Measurements from ENCODE around the gene CMIP.

Gene CMIP

DNA sequence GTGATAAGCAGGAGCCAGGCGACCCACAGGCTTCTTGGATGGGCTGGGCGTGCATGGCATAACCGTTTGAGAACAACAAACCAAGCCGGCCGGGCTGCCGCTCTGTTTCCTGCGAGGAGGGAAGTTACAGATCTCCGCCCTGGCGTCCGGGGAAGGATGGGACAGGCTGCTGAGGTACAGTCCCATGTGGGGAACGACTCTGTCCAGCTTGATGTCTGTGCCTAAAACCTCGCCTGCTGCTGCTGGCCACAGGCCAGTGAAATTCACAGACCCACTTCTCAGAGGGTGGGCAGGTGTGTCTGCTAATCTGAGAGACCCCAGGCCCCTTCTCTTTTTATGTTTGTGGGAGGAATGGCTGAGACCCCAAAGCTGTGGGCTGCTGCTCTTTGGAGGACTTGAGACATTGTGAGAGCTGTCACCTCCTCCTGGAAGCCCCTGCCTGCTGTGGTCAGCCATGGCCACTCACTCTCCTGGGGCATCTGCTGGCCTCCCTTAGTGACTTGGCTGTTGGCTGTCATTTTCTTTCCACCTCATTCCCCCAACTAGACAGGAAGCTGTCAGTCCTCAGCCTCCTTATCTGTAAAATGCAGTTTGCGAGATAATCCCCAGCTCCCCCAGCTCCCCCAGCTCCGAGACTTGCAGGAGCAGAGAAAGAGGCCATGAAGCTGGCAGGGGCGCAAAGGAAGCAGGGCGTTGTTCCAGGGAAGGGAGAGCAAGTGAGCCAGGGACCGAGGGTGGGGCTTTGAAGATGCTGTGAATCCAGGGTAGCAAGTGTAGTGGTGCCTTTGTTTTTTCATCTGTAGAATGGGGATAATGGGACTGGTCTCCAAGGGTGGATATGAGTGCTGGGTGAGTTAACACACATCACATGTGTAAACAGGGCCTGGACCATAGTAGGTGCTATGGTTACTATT, 51.0 kb downstream of the CMIP start:
- peak; percentile 55 to 59 for DNase-seq

DNA sequence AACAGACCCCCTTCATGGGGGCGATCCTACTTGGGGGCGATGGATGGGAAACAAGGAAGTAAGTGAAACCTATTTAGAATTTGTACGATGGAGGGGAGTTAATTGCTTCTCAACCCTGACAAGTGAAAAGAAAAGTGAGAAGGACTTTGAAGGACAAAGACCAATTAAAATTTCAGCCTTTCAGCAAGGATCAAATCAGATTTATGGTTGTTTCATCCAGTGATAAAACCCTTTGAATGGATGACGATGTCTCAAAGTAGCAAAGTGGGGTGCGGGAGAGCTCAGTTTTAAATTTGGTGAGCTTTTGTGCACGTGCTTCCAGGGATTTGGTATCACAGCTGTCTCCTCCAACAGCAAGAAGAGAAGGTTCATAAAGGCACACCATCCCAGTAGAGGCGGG, 51.7 kb downstream of the CMIP start:
- no peak for DNase-seq

DNA sequence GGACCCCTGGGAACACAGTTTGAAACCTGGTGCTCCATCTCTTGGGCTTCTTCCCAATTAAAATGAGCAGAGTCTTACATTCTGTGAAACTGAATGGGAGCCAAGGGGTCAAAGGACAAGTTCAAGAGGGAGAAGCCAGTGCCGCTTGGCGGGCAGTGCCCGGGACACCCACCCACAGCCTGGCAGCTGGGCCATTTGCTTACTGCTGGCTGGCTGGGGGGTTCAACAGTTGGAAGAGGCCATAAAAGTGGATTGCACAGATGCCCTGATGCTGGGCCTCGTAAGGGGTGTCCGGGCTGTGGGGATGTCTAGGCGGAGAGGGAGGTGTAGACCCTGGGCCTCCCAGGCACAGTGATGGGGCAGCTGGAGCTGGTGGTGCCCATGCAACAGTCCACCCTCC, 52.1 kb downstream of the CMIP start:
- no peak for DNase-seq

DNA sequence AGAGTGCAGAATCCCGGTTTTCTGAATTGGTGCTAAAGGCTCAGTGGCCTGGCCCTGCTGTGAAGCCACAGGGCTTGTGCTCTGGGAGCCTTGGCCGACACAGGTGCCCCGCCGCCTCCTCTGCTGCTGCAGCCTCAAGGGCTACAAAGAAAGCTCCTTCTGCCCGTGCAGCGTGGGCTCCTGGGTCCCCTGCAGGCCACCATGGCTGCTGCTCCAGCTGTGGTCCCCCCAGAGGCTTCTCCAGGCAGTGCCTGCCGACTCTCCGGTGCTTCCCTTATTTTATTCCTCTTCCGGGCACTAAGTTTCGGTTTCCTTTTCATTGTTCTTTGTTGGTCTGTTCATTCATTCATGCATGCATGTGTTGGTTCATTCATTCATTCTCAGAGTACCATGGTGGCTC, 53.1 kb downstream of the CMIP start:
- DNase-seq, result peak; percentile 71 to 72

DNA sequence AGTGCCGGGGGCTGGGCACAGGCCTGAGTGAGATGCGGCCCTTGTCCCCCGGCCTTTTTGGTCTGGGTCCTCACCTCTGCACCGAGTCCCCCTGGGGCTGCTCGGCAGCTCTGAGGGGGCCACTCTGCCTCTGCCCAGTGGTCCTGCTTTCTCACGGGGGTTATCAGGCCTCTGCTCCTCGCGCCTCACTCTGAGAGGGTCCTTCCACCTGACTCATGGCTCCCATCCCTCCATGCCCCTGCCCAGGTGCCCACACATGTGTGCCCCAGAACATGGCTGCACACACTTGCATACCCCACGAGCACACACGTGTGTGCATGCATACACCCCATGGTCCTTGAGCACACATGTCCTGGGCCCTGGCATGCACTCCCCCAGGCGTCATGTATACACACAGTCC, 53.7 kb downstream of the CMIP start:
- no peak for DNase-seq

DNA sequence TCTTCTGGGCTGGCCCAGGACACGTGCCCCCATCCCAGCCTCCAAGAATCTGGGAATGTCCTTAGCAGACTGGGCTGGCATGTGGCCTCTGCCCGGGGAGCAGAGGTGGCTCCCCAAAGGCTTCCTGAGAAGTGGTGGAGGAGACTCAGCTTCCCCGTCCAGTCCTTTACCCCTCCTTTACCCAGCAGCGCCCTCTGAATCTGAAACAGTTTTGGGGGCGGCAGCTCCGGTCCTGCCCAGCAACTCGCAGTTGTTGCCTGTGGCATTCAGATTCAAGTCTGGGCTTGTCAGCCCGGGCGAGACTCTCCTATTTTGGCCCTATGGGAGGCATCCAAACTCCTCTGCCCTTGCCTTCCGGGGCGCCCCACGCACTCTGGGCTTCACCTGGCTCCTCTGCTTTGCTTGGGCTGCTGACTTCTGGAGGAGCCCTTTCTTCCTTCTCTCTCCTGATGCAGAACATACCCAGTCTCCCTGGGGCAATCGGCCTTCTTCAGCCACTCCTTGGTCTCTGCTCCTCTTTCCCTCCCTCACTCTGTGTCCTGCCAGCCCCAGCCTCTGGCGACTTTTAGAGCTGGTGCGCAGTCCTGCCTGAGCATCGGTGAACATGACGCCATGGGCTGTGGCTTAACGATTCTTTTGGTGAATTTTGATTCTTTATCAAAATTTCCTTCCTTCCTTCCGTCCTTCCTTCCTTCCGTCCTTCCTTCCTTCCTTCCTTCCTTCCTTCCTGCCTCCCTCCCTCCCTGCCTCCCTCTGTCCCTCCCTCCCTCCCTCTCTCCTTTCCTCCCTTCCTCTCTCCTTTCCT, 55.2 kb downstream of the CMIP start:
- DNase-seq, result no peak

DNA sequence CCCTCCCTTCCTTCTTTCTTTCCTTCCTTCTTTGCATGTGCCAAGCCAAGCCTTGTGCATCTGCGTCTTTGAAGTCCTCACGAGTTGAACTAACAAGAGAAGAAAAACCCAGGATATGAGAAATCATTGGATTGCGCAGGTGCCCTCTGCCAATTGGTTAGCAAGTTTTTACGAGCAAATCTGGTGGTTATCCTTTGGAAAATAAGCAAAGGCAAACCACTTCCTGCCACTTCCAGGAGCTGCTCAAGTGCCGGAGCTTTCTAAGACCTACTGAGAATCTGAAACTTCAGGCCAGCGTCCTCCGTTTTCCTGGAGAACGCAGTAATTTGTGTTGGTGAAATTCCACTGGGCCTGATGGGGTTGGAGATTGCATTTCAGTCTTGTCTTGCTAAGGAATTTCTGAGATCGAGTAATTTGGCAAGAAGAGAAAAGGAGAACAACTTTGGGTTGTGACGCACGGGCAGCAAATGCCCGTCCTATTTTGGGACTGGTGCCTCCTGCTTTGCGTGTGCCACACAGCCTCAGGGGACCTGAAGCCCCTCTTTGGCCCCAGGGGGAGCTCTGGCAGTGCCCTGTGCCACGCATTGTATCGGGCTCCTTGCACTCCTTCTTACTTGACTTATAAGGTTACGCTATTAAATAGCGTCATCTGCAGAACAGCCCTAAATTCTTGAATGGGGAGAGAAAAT, 56.4 kb downstream of the CMIP start:
- DNase-seq, result peak; percentile 69 to 75

DNA sequence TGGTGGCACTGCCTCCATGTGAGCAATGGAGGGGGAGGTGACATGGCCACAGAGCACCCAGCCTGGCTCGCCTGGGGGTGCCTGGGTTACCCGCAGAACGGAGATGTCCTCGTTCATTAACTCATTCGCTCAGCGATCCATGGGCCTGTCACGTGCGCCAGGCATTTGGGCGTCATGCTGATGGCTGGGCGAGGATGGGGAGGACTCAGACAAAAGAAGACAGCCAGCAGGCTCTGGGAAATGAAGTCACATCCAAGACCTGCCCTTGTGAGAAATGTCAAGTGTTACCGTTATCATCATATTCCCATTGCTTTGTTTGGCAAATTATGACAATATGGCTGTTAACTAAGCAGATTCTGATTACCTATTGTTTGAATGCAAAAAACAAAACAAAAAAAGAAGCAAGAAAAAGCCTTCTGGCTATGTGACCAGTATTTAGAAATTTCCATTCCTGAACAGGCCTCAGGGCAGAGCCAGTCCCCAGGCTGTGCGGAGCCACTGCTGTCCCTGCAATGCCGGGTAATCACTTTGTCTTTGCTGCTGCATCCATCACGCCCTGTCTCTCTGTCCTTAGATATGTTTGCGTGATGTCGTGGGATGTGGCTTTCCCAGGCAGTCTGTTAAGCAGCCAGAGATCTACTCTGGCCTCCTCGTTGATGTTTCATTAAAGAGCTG, 57.9 kb downstream of the CMIP start:
- DNase-seq, result no peak

DNA sequence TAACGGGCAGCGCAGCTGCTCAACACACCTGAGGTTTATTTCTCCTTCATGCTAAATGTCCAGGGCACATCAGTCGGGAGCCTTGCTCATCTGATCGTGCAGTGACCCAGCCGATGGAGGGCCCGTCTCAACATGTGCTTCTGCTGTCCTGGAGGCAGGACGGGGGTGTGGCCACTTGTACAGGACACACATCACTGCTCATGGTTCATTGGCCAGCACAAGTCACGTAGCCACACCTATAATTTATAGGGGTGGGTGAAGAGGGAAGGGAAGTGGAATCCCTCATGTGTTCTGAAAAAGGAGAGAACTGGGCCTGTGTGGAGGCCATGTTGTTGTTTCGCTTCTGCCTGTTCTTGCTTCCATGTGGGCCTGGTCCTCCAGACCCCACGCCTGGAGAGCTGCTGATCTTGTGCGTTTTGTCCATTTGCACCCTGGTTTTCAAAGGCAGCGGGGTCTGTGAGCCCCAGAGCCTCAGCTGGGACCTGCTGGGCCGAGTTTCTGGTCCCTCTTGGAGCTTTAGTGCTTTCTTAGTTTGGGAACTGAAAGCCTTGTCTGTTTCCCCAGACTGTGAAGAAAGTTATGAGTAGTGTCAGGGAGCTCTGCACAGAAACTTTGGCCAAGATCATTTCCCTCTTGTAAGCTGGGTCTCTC, 60.5 kb downstream of the CMIP start:
- DNase-seq, result peak; percentile 71 to 72

DNA sequence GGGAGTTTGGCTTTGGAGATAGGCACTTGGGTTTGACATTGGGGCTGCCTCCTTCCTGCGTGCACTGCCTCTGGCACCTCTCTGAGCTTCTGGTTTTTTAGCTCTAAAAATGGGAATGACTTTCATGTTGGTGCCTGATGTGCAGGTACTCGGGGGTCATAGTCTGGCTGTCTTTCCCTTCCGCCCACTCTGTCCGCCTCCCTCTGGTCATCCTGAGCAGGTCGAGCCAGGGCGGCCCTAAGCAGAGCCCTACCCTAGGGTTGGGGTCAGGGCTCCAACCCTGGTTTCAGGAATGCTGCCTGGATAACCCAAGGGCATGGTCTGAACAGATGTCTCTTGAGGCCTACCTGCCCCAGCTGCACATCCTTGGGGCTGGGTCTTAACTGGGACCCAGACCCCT, 64.8 kb downstream of the CMIP start:
- no peak for DNase-seq

DNA sequence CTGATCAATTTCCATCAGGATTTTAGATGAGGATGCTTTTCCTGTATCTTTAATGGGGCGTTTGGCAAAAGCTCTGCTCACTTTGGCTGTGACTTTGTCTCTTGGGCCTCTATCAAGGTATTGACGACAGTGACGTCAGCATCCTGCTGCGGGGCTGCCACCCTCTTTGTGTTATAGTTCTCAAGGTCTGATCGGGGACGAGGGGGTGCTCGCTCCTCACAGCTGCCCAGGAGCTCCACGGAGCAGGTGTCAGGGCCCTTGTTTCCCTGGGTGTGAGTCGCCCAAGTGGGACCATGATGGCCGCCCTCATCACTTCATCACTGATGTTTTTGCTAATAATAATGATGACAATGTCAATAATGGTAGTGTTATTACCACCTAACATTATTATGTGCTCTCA, 65.4 kb downstream of the CMIP start:
- DNase-seq, result no peak

DNA sequence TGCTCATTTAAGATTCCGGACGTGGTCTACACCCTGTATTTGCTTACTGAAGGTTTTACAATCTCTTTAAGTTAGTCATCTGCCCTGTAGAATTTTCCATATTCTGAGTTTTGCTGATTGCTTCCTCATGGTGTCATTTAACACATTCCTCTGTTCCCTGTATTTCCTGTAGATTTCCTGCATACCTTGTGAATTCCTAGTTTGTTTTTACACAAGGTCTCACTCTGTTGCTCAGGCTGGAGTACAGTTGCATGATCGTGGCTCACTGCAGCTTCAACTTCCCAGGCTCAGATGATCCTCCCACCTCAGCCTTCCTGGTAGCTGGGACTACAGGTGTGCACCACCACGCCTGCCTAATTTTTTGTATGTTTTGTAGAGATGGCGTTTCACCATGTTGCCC, 66.8 kb downstream of the CMIP start:
- no peak for DNase-seq

DNA sequence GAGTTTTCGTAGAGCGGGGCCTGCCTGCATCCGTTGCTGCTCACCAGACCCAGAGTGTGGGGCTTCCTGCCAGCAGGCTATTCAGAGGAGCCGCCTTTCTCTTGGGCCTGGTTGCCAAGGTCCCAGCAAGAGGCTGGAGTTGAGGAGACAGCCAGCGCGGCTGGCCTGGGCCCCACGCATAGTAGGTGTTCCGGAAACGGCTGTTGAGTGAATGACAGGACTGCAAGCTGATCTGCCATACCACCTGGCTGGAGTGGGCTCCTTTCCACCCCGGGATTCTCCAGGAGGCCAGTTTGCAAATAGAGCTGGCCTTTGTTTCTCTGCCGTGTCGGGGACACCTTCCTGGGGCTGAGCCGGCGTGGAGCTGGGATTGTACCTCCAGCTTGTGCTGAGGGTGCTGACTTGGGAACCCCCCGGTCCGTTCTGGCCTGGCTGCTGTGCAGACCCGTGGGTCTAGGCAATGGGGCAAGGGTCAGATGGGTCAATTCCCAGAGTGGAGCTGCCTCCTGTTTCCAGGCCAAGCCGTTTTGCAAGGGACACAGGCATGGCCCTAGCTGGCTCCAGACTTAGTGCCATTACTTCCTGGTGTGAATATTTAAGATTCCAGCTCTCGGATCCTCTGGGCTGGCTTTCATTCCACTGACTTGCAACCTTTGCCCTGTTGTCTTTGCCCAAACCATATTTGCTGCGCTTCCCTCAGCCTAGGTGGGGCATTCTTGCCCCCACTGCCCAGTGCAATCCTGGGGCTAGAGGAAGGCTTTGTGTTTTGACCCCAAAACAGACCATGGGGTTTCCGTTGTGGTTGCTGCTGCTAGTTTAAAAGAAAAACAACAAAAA, 68.8 kb downstream of the CMIP start:
- DNase-seq, result no peak

DNA sequence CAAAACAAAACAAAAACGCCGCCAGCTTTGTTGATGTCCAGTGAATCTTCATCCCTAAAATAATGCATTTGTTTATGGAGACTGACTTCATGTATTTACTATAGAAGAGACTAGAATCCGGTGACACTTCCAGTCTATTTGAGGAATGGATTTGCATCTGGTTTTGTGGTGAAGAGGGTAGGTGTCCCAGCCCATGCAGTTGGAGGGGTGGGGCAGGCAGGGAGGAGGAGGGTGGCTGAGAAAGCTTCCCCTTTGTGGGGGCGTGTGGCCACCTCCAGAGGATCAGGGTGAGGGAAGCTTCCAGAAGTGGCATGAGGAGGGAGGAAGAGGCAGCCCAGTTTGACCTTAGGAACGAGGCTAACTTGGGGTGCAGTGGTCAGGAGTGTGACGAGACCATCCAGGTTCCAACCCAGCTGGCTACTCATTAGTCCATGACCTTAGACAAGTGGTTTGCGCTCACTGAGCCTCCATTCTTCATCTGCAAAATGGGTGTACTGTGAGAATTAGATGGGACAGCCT, 69.5 kb downstream of the CMIP start:
- peak; percentile 74 to 90 for DNase-seq

DNA sequence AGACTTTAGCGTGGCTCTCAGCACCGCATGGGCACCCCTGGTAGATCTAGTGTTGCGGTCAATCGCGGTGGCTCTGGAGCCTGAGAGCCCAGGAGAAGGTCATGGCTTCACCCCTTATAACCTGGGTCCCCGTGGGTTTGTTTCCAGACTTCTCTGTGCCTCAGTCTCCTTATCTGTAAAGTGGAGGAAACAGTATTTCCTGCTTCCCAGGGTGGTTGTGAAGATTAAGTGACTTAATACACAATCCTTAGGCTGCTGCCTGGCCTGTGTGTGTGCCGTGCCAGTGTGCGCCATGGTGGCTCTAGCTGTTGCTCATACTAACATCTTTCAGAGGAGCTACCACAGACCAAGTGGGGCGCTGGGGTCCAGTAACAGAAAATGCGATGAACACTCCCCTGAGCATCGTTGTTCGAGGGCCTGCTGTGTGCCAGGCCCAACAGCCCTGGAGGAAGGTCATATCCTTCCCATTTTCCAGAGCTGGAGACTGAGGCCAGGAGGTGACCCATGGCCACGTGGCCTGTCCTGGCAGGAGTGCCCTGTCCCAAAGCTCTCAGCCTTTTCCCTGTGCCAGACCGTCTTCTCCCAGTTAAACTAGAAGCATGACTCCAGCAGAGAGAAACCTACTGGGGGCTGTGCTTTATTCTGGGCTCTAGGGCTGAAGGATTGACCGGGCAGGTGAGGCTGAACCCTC, 70.1 kb downstream of the CMIP start:
- no peak for DNase-seq

DNA sequence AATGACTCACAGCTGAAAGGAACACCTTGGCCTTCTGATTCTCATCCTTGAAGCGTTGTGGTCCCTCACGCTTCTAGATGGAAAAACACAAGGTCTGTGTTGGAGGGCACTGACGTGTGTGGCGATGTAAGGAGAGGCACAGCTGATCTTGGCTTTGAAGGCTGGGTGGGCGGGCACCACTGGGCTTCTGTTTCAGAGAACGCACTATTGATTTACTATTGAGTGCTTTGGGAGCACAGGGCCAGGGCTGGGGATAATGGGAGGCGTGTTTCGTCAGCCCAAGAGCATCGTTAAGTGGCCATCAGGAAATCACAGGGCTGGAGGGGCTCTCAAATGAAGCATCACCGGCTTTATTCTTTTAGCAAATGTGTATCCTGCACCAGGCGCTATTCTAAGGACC, 70.7 kb downstream of the CMIP start:
- DNase-seq, result no peak

DNA sequence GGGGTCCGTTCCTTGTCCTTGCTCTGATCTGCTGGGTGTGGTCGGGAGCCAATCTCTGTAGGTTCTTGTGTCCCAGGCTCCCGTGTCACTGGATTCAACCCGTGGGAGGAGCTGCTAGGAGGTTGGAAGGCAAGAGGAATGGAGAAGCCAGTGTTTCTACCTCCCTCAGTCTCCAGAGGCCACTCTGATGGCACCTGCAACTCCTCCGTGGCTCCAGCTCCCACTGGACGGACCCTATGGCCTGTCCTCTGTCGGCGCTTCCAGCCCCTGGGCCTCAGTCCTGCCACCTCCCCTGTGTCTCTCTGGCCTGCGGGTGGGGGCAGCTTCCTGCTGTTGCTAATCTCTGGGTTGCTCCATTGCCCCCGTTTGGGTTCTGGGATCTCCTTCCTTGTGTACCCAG, 71.1 kb downstream of the CMIP start:
- no peak for DNase-seq

DNA sequence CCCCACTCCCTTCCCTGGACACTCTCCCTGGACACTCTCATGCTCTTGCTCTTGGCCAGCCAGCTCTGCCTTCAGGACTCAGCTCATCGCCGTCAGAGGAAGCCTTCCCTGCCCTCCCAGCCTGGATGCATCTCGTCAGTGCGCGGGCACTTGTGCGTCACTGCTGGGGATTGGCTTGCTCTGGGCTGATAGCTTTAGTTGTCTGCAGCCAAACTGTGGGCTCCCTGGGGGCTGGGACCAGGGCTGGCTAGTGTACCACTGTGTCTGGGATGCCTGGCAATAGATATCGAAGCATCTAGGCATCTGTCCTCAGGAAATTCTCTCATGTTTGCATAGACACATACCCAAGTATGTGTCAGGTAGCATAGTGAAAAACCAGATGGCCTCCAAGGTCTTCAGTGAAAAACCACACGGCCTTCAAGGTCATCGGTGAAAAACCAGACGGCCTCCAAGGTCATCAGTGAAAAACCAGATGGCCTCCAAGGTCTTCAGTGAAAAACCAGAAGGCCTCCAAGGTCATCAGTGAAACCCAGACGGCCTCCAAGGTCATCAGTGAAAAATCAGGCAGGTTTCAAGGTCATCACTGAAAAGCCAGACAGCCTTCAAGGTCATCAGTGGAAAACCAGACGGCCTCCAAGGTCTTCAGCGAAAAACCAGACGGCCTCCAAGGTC, 72.0 kb downstream of the CMIP start:
- no peak for DNase-seq

DNA sequence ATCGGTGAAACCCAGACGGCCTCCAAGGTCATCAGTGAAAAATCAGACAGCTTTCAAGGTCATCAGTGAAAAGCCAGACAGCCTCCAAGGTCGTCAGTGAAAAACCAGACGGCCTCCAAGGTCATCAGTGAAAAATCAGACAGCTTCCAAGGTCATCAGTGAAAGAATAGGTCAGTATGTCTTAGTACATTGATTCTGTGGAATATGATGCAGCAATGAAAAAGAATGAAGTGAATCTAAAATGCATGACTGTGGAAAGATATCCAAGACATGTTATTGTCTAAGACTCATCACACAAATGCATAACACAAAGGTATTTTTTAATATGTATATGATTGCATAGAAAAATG, 72.5 kb downstream of the CMIP start:
- no peak for DNase-seq
